Osteocyte (in vitro differentiated cells): ENCODE results near the gene FOXO1. TPM values are rescaled to one million over a fixed set of nuclear protein-coding genes. Genes with fewer than 3 reads are reported as not detected.

Source experiments
- DNase-seq: peaks from one replicate; pipeline ENCODE4 v3.0.0; 2021; ENCODE audit warnings: mixed read lengths; ENCODE audit not compliant: unreplicated experiment; ENCODE audit errors: extremely low spot score
- H3K27ac Mint-ChIP-seq: one replicate; pipeline ENCODE4 v1.8.0; 2021; ENCODE audit warnings: mild to moderate bottlenecking, mixed read lengths; ENCODE audit not compliant: unreplicated experiment
- H3K27me3 Mint-ChIP-seq: one replicate; pipeline ENCODE4 v1.8.0; 2021; ENCODE audit warnings: mixed read lengths; ENCODE audit not compliant: unreplicated experiment
- H3K36me3 Mint-ChIP-seq: one replicate; pipeline ENCODE4 v1.8.0; 2021; ENCODE audit warnings: mixed read lengths; ENCODE audit not compliant: unreplicated experiment
- H3K4me1 Mint-ChIP-seq: one replicate; pipeline ENCODE4 v1.8.0; 2021; ENCODE audit warnings: mixed read lengths; ENCODE audit not compliant: unreplicated experiment
- H3K4me3 Mint-ChIP-seq: one replicate; pipeline ENCODE4 v1.8.0; 2021; ENCODE audit warnings: mild to moderate bottlenecking, moderate library complexity, mixed read lengths; ENCODE audit not compliant: unreplicated experiment
- H3K9me3 Mint-ChIP-seq: one replicate; pipeline ENCODE4 v1.8.0; 2021; ENCODE audit warnings: mixed read lengths; ENCODE audit not compliant: unreplicated experiment
- total RNA-seq: library from RNA; stranded (reverse); gene quantifications from 2 replicates; pipeline ENCODE4 v1.2.1, GENCODE V29; 2021
- TF ChIP-seq, protein P1 (sequence below): fragments of 200-600 bp; sonication (generic); IDR thresholded peaks from 2 replicates; pipeline ENCODE4 v1.5.0; 2021; ENCODE audit warnings: antibody characterized with exemption, mild to moderate bottlenecking, moderate library complexity

Gene FOXO1
- total RNA-seq, 1 donor from 2014 or later: 10.0 TPM

GRCh38 chr13:40613192-40613818, 53.1 kb downstream of the FOXO1 start:
- H3K9me3 Mint-ChIP-seq: peaks cover 3% of the 10 kb centered on the region
- TF ChIP-seq, protein P1, sequence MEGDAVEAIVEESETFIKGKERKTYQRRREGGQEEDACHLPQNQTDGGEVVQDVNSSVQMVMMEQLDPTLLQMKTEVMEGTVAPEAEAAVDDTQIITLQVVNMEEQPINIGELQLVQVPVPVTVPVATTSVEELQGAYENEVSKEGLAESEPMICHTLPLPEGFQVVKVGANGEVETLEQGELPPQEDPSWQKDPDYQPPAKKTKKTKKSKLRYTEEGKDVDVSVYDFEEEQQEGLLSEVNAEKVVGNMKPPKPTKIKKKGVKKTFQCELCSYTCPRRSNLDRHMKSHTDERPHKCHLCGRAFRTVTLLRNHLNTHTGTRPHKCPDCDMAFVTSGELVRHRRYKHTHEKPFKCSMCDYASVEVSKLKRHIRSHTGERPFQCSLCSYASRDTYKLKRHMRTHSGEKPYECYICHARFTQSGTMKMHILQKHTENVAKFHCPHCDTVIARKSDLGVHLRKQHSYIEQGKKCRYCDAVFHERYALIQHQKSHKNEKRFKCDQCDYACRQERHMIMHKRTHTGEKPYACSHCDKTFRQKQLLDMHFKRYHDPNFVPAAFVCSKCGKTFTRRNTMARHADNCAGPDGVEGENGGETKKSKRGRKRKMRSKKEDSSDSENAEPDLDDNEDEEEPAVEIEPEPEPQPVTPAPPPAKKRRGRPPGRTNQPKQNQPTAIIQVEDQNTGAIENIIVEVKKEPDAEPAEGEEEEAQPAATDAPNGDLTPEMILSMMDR: no peak
- peaks cover 9% of the 10 kb centered on the region for H3K4me1 Mint-ChIP-seq
- no peak overlapping the region for H3K27ac Mint-ChIP-seq
- no peaks in the 10 kb centered on the region for H3K27me3 Mint-ChIP-seq
- H3K4me3 Mint-ChIP-seq: no peak overlapping the region
- no peak for DNase-seq
- no peaks in the 10 kb centered on the region for H3K36me3 Mint-ChIP-seq

GRCh38 chr13:40612041-40612440, 54.4 kb downstream of the FOXO1 start:
- no peaks in the 10 kb centered on the region for H3K27me3 Mint-ChIP-seq
- no peak for DNase-seq
- TF ChIP-seq, protein P1: no peak
- no peaks in the 10 kb centered on the region for H3K36me3 Mint-ChIP-seq
- H3K4me3 Mint-ChIP-seq: no peak overlapping the region
- no peak overlapping the region for H3K27ac Mint-ChIP-seq
- H3K4me1 Mint-ChIP-seq: peaks cover 9% of the 10 kb centered on the region
- H3K9me3 Mint-ChIP-seq: peaks cover 3% of the 10 kb centered on the region

DNA sequence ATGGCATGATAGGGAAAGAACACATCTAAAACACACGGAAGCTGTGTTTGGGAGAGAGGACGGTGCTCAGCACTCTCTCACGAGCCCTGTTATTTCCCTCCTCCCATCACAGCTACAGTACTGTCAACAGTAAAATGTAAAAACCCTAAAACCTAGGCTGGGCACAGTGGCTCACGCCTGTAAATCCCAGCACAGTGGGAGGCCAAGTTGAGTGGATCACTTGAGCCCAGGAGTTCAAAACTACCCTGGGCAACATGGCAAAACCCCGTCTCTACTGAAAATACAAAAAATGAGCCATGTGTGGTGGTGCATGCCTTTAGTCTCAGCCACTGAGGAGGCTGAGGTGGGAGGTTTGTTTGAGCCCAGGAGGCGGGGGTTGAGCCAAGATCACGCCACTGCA, 54.8 kb downstream of the FOXO1 start:
- Mint-ChIP-seq H3K27ac (no peak overlapping the region), H3K9me3 (peaks cover 3% of the 10 kb centered on the region), H3K4me1 (peaks cover 9% of the 10 kb centered on the region)

GRCh38 chr13:40611004-40611403, 55.4 kb downstream of the FOXO1 start:
- peaks cover 9% of the 10 kb centered on the region for H3K4me1 Mint-ChIP-seq

More for the DNA sequence above, 54.8 kb downstream of the FOXO1 start:
- H3K27me3 Mint-ChIP-seq: no peaks in the 10 kb centered on the region
- DNase-seq: no peak
- H3K36me3 Mint-ChIP-seq: no peaks in the 10 kb centered on the region
- TF ChIP-seq, protein P1: no peak
- no peak overlapping the region for H3K4me3 Mint-ChIP-seq

DNA sequence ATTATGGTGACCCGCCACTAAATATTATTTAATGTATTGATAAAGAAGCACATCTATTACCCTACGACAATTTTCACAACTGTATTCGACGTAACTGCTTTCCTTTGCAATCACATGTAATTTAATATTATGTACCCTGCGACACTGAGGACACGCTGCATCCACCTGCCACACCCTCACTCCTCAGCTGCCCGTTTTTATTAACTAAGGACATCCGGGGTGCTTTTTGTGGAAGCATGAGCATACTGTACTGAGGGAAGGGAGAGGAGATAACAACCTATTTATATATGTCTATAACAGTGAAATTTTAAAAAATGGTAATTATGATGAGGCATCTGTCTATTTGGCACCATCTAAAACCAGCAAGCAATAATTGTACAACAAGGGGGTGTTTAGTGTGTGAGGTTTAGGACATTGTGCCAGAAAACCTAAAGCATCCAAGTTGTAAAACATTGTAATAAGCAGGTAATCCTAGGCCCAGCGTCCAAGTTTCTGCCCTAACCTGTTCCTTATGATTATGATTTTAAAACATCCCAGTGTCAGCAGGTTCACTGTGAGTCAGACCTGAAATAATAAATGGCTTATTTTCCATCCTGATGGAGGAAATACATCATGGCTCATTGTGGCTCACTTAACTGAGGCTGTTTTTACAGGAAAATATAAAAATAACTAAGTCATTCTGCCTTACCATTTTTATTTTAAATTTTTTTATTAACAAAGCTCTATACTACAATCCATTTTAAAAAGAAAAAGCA, 56.3 kb downstream of the FOXO1 start:
- no peak overlapping the region for H3K27ac Mint-ChIP-seq
- H3K4me1 Mint-ChIP-seq: peaks cover 9% of the 10 kb centered on the region
- H3K27me3 Mint-ChIP-seq: no peaks in the 10 kb centered on the region
- H3K9me3 Mint-ChIP-seq: peaks cover 3% of the 10 kb centered on the region
- TF ChIP-seq, protein P1: no peak
- no peak for DNase-seq
- H3K36me3 Mint-ChIP-seq: no peaks in the 10 kb centered on the region
- H3K4me3 Mint-ChIP-seq: no peak overlapping the region

More at GRCh38 chr13:40611004-40611403, 55.4 kb downstream of the FOXO1 start:
- Mint-ChIP-seq H3K36me3 (no peaks in the 10 kb centered on the region), H3K27me3 (no peaks in the 10 kb centered on the region), H3K4me3 (no peak overlapping the region), H3K27ac (no peak overlapping the region), H3K9me3 (peaks cover 3% of the 10 kb centered on the region)
- DNase-seq: no peak
- TF ChIP-seq, protein P1: no peak
